Measurements from ENCODE around the gene UTS2R. TPM values are rescaled to one million over a fixed set of nuclear protein-coding genes. Genes with fewer than 3 reads are reported as not detected.

UTS2R gene
- polyA plus RNA-seq, 1 experiment: not detected

- TF ChIP-seq, protein P1, sequence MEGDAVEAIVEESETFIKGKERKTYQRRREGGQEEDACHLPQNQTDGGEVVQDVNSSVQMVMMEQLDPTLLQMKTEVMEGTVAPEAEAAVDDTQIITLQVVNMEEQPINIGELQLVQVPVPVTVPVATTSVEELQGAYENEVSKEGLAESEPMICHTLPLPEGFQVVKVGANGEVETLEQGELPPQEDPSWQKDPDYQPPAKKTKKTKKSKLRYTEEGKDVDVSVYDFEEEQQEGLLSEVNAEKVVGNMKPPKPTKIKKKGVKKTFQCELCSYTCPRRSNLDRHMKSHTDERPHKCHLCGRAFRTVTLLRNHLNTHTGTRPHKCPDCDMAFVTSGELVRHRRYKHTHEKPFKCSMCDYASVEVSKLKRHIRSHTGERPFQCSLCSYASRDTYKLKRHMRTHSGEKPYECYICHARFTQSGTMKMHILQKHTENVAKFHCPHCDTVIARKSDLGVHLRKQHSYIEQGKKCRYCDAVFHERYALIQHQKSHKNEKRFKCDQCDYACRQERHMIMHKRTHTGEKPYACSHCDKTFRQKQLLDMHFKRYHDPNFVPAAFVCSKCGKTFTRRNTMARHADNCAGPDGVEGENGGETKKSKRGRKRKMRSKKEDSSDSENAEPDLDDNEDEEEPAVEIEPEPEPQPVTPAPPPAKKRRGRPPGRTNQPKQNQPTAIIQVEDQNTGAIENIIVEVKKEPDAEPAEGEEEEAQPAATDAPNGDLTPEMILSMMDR (IDR thresholded peaks at IDR 0.05; ENCODE audit: insufficient read depth, low read depth, low read length): no peak
- Histone ChIP-seq H3K4me3 (ENCODE audit: low read depth, low read length) (no peak overlapping the region), H3K27me3 (ENCODE audit: control insufficient read depth, insufficient read depth, low read length) (no peaks in the 10 kb centered on the region), H3K36me3 (ENCODE audit: control insufficient read depth, insufficient read depth, low read length) (peaks cover 3% of the 10 kb centered on the region; the same call in 1 of the 2 replicates)
- POLR2A ChIA-PET: no interaction called here
- DNase-seq (ENCODE audit: low read depth): no peak
- CTCF ChIA-PET: interaction anchor here (0.8 to 4.1 kb wide), 8 partner anchors 7 to 152 kb away, joined by 3 to 36 read pairs (median 3); no protein-coding TSS in a partner anchor
These were observed 41.3 kb downstream of the UTS2R start for GRCh38 chr17:82412535-82413520.

- CTCF ChIA-PET: interaction anchor here (0.6 to 4.1 kb wide), 16 partner anchors 9 to 154 kb away, joined by 3 to 36 read pairs (median 3); partner anchors contain the start of gene TEX19
- DNase-seq (ENCODE audit: low read depth): no peak
- Histone ChIP-seq H3K4me3 (ENCODE audit: low read depth, low read length) (no peak overlapping the region), H3K27me3 (ENCODE audit: control insufficient read depth, insufficient read depth, low read length) (no peaks in the 10 kb centered on the region), H3K36me3 (ENCODE audit: control insufficient read depth, insufficient read depth, low read length) (0 out of 2 replicates have a peak, but pooled peaks cover 1% of the 10 kb centered on the region)
- POLR2A ChIA-PET: no interaction called here
- TF ChIP-seq, protein P1 (IDR thresholded peaks at IDR 0.05; ENCODE audit: insufficient read depth, low read depth, low read length): peak; percentile 69
These were observed 43.1 kb downstream of the UTS2R start for GRCh38 chr17:82414548-82415281.

DNA sequence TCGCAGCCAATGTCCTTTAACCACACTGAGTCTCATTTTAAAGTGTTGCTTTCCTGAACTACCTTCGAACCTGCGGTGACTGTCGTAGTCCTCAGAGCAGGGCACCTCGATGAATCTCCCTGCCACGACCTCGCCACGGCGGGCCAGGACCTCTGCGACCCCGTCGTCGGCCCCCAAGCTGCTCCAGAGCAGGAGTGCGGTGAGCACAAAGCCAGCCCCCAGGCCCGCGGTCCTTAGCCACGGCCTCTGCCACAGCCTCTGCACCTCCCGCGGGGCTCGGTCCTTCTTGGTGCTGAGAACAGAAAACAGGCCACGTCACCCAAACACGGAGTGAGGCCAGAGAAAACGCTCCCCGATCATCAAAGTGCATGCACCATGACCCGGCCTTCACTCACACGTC, 43.8 kb downstream of the UTS2R start:
- H3K36me3 ChIP-seq (ENCODE audit: control insufficient read depth, insufficient read depth, low read length): 0 out of 2 replicates have a peak, but pooled peaks cover 1% of the 10 kb centered on the region
- CTCF ChIA-PET: interaction anchor here (0.6 to 4.1 kb wide), 9 partner anchors 15 to 155 kb away, joined by 3 to 36 read pairs (median 3); partner anchors contain the start of gene TEX19
- POLR2A ChIA-PET: no interaction called here
- TF ChIP-seq, protein P1 (IDR thresholded peaks at IDR 0.05; ENCODE audit: insufficient read depth, low read depth, low read length): no peak
- H3K27me3 ChIP-seq (ENCODE audit: control insufficient read depth, insufficient read depth, low read length): no peaks in the 10 kb centered on the region
- DNase-seq (ENCODE audit: low read depth): no peak
- no peak overlapping the region for H3K4me3 ChIP-seq (ENCODE audit: low read depth, low read length)

GRCh38 chr17:82415786-82416185, 44.2 kb downstream of the UTS2R start:
- CTCF ChIA-PET: interaction anchor here (1.1 to 4.1 kb wide), 7 partner anchors 10 to 65 kb away, joined by 3 to 36 read pairs (median 4); partner anchors contain the start of gene TEX19
- POLR2A ChIA-PET: no interaction called here
- Histone ChIP-seq H3K27me3 (ENCODE audit: control insufficient read depth, insufficient read depth, low read length) (no peaks in the 10 kb centered on the region), H3K4me3 (ENCODE audit: low read depth, low read length) (no peak overlapping the region), H3K36me3 (ENCODE audit: control insufficient read depth, insufficient read depth, low read length) (0 out of 2 replicates have a peak, but pooled peaks cover 1% of the 10 kb centered on the region)
- DNase-seq (ENCODE audit: low read depth): no peak
- TF ChIP-seq, protein P1 (IDR thresholded peaks at IDR 0.05; ENCODE audit: insufficient read depth, low read depth, low read length): no peak

All from BJ (cell line).